ENCODE data around the gene CELF4.

Gene CELF4

DNA sequence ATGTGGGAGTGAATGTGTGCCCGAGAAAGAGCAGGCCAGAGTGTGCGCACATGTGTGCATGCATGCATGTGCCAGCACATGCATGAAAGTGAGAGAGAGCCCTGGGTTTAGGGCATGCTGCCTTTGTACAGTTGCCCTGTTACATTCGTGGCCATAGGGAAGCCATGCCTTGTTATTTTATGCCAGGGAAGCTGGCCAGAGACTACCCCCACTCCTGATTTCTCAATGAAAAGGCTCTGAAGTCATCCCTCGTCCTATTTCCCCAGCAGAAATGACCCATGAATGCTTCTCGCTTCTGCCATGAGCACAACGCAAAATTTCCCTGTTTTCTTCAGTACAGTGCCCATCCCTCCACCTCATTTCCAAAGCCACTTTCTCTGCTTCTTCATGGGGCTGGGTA, 143.0 kb downstream of the CELF4 start:
- DNase-seq = no peak

DNA sequence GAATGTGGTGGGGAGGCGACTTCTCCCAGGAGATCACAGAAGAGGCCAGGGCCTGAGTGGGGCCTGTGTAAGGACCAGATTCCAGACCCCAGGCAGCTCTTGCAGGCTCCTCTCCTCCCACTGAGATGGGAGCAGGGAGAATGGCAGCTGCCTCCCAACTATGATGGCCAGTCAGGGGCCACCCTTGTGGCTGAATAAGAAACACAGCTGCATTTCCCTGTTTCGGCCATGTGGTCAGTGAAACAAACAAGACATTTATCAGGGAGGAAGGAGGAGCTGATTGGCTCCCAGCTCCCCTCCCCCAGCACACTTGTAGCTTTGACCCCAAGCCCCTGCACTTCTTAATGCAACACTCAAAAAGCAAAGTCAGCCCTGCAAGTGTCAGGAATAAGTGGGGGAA, 143.5 kb downstream of the CELF4 start:
- DNase-seq = peak in 6 of 56 donors; percentile 10 to 41 (median 34)

DNA sequence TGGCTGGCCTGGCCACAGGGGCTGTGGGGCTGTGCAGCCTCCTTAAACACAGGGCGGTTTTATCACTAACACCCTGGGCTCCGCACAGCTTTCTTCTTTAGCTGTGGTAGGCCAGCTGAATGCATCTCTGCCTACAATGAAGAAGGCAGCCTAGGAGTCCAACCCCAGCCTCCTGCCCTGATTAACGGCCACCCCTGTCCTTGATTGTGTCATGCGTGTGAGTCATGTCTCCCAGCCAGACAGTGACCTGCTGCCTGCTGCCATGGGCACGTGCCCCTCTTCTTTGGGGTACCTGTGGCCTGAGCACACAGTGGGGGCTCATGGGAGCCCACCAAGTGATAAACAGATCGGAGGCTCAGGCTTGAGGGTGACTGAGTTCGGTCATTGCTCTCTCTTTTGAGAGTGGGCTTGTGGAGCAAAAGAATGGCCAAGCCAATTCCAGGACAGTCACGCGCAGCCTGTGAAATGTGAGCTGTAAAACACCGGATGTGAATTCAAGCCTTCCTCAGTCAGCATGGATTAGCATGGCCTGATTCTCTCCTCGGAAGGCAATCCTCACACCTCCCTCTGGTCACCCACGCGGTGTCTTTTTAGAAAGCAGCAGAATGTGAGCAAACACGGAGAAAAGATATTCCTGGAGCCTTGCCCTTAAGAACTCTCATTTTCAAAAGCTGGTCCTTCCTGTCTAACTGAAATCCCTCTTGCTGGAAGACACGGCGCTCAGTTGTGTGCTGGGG, 144.1 kb downstream of the CELF4 start:
- DNase-seq = peak in 7 of 56 donors; percentile 14 to 42 (median 21)

DNA sequence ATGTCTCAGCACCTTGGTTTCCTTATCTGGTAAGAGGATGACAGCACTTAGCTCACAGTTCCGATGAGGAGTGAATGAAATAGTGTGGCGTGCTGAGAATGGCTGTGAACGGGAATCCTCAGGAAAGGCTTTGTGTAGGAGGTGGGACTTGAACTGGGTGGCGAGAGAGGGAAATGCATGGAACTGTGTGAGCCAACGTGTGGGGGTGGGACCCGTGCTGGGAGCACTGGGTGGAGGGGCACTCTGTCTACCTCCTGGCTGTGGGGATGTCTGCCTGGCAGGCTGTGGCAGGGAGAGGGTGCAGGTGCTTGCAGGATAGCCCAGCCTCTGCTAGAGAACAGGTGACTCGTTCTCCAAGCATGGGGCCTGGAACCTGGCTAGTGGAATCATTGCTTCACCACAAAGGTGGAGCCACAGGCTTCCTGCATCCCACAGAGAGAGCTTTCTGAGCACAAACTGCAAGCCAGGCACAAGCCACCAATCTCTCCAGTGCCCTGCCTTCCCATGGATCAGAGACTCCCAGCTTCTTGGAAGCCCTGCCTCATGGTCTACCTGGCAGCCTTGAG, 145.2 kb downstream of the CELF4 start:
- no peak for DNase-seq

DNA sequence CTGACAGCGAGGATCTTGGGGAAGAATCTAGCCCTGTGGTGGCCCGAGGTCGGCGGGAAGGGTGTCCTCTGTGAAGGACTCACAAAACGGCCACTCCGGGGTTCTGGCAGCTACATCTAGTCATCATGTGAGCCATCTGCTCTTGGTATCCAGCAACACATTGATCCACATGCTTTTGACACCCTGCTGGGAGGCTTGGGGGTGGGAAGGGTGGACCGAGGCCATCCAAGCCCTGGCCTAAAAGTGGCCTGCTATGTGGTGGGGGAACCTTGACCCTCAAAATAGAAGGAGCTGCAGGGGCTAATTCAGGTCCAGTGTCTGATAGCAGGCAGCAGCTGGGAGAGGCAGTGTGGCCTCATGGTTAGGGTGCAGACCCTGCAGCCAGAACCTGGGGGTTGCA, 145.7 kb downstream of the CELF4 start:
- DNase-seq = no peak

DNA sequence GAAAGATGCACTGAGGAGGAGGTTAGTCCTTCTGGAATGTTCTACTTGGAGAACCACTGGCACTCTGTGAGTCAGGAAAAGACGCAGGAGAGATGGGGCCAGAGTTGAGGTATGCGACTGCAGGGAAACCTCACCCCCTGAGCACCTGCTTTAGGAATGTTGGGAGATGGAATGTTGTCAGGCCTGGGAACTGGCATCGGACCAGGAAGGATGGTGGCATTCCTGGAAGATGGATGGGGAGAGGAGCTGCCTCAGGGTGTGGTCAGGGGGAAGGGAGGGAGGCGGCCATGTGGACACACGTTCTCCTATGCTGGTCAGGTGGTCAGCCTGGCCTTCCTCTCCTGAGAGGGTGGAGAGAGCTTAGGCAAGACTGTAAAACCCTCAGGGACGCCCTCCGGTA, 146.3 kb downstream of the CELF4 start:
- DNase-seq = no peak

DNA sequence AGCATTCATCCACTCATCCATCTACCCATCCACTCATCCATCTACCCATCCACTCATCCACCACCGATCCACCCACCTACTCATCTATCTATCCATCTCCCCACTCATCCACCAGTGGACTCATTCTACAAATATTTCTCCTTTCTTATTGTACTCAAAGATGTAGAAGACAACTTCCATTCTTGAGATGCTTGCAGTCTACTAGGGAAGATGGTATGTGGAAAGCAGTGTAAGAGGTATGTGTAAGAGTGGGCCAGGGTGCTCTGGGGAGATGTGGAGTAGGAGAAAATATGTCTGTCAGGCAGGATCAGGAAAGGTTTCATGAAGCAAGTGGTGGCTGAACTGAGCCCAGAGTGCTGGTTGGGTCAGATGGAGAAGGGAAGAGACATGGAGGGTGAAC, 150.8 kb downstream of the CELF4 start:
- no peak for DNase-seq

DNA sequence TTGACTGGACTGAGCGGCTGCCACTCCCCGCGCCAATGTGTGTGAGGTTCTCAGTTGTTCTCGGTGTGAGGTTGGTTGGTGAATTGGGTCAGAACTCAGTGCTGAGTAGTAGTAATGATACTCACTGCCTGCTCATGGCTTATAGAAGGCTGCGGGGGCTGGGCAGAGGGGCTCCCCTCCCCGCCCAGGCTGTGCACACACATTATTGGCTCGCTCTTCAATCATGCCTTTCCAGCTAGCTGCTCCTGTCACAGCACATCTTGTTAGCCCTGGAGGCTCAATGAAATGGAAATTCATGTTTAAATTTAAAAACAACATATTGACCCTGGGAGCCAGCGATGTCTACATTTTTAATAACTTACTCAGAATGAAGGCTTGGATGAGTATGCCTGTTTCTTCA, 152.8 kb downstream of the CELF4 start:
- DNase-seq = no peak

DNA sequence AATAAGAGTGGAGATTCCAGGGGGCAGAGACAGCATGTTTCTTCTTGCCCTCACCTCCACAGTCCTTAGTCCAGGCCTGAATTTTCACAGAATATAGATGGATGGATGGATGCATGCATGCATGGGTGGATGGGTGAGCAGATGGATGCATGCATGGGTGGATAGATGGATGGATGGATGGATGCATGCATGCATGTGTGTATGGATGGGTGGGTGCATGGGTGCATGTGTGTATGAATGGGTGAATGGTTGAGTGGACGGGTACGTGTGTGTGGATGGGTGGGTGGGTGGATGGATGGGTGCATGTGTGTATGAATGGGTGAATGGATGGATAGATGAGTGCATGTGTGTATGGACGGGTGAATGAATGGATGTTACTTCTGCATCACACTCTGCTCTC, 153.3 kb downstream of the CELF4 start:
- no peak for DNase-seq

DNA sequence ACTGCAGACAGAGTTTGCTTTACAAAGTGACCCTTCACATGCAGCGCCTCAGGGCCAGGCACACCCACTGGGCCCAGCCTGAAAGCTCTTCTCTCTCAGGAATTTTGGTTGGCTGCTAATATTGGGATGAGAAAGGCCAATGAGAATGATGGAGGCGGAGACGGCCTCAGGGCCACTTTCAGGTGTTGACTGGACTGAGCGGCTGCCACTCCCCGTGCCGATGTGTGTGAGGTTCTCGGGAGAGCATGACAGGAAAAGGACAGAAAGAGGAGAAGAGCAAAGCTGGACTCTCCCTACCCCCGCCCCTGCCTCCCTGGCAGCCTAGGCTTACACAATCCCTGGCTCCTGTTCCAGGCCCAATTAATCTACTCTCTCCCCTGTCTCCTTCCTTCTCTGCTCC, 155.7 kb downstream of the CELF4 start:
- DNase-seq = no peak

DNA sequence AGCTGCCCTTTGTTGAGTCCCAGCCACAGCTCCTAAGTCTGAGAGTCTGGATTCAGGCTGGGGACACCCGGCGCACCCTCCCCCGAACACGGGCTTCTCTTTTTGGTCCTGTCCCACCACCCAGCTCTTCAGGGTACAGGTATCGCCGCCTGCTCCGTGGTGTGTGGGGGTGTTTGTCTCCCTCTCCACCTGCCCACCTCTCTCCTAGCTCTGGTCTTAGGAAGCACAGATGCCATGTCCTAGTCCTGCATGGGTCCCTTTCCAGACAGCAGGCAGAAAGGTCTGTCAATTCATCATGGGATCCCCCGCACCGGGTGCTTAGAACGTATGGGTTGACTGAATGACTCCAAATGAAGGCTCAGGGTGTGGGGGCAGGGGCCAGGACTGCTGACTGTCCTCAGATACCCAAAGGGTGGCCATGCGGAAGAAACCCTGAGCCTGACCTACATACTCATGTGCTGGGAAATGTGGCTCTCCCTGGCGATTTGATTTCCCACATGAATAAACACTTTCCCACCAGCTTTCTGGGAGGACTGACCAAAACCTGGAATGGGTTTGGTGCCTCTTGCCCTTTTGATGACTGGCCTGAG, 156.8 kb downstream of the CELF4 start:
- DNase-seq = no peak

DNA sequence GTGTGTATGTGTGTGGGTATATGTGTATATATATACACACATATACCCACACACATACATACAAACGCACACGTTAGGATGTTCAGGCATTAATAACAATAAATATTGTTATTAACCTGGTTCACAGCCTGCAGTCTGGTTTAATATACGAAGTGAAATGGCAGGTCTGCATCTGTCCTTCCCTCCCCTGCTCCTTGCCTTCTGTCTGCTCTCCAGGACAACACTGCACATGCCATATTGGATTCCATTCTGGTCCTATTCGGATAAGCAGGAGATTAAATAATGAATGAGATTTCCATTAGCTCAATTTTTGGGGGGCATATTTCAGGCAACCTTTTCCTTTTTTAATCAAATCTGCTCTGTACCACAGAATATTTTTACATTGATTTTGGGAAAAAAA, 158.0 kb downstream of the CELF4 start:
- DNase-seq = no peak

DNA sequence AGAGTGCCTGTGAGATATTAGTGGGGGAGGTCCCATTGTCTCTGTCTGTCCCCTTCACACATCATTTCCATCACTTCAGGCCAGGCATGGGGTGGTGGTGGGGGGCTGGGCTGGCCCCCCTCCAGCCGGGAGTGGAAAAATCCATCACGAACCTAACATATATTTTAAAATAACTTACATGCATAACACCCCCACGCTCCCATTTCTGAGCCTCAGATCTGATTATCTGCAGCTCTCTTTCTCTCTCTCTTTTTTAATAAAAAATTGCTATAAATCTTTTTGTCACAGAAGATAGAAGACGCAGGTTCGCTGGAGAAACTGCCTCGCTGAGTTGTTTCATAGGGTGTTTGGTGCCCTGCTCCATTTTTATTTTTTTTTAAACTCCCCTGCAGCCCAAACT, 159.8 kb downstream of the CELF4 start:
- no peak for DNase-seq

DNA sequence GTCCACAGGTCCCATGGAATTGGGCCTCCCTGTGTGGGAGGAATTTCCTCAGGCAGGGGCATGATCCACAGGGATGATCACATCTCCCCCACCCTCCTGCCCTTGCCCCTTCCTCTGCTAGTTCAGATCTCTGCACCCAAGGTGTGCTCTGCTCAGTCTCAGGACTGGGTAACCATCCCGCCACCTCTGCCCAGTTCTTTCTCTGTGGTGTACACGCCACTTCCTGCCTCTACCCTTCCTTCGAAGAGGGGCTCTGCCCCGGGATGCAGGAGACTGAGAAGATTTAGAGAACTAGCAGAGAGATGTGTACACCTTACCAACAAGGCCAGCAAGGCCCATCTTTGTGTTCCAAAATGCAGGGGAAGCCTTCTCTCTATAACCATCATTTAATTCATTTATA, 160.4 kb downstream of the CELF4 start:
- no peak for DNase-seq

DNA sequence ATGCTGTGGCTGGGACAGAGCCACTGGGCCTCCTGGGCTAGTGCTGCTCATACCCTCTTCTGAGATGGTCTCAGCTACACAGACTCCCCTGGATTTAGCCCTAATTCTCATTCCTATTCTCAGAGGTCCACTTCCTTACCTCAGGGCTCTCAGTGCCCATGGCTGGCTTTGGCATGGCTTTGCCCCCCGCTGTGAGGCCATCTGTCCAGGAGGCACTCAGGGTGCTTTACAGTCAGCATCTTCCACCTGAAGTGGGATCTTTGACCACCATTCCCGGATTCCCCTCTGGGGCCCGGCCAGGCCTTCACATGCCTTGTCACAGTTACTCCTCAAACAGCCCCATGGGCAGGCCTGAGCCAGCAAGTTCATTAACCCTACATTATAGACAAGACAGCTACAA, 161.8 kb downstream of the CELF4 start:
- no peak for DNase-seq

DNA sequence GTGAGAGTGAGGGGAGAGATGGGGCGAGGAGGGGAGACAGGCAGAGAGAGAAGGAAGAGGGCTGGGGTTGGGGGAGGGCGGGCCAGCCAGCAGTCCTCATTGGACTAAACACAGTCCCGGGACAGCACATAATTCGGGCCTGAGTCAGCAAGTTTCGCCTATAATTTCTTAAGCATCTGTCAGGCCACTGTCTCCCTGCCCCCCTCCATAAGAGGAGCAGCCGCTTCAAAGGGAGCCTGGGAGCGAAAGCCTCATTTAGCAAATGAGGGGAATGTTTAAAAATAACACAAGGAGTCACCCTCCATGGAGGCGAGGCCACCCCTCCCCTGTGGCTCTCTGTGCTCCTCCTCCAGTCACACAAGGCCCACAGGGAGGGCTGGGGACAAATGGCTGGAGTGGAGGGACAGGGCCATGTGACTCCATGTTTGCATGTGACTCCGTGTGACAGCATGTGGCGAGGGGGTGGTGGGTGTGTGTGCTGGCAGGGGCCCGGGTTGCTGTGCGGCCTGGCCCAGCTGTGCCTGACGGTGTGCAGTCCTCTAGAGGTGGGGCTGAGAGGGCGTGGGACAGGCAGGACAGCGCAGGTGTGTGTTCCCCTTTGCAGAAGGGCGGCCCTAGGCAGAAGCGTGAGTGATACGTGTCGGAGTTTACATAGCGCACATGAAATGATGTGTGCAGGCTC, 162.4 kb downstream of the CELF4 start:
- DNase-seq = peak in 7 of 56 donors; percentile 13 to 39 (median 23)

DNA sequence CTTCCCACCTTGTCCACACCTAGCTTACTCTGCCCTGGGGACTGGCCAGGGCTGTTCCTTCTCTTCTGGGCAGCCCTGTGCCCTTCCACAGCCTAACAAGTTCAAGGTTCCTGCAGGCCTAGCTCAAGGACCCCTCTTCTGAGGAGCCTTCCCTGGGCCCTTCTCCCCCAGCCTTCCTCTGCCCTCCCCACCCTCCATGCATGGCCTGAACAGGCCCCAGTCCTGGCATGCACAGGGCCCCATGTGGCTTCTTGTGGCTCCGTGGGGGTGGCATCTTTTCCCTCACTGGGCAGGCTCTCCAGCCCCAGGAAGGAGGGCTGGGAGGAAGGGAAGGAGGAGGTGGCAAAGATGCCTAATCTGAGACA, 162.9 kb downstream of the CELF4 start:
- DNase-seq = no peak

DNA sequence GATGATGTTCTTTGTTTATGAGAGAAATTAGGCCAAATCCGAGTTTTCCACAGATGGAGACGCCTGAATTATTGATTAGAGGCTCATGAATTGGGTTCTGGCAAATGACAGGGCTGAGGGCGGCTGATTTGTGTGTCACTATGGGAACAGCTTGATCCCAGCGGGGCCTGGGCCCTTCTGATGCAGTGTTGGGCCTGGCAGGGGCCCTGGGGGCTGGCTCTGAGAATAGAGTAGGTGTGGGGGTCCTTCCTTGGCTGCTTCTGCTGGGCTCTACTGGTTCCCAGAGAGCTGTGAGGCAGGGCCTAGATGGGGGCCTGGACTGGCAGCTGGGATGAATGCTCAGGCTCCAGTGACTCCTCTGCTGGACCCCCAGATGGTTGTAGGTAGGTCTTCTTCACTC, 164.8 kb downstream of the CELF4 start:
- no peak for DNase-seq

DNA sequence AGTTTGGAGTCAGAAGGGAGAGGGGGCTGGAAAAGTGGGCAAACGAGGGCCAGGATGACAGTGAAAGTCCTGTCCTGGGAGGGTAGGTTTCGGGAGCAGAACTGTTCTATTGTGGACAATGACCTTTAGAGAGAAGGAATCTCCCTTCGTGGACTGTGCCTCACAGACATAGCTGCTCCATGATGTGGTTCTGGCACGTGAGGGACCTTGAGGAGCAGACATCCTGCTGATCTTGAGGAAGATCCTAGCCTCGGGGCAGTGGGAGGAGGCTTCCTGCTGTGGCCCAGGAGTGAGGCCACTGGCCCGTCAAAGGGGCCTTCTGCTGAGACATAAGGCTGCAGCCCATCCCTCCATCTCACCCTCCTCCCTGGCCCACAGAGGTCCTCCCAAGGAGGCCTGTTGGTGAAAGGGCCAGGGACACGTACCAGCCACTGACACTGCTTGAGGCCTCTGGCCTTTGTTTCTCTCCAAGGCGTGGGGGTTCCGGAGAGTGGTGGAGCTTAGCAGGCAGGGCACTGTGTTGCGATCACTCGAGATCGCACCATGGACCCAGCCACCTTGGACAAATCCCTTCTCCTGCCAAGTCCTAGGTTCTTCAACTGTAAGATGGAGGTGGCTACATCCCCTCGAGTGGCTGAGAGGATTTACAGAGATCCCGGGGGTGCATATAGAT, 167.2 kb downstream of the CELF4 start:
- DNase-seq = no peak

DNA sequence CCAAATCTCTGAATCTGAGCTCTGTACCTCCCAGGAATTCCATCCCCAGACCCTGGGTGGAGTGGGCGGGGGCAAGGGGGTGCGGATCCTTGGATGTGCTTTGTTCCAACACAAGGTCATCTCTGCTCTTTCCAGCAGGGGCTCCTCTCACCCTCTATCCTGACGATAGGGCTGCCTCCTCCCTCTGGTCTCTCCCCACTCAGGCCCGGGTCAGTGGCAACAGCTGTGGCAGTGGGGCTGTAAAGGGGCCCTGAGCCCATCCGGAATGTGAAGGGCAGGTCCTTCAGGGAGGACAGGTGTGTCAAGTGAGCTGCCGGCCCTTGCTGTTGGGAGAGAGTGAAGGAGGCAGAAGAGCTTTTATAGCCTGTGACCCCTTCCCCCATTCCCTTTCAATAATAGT, 167.8 kb downstream of the CELF4 start:
- DNase-seq = no peak

DNA sequence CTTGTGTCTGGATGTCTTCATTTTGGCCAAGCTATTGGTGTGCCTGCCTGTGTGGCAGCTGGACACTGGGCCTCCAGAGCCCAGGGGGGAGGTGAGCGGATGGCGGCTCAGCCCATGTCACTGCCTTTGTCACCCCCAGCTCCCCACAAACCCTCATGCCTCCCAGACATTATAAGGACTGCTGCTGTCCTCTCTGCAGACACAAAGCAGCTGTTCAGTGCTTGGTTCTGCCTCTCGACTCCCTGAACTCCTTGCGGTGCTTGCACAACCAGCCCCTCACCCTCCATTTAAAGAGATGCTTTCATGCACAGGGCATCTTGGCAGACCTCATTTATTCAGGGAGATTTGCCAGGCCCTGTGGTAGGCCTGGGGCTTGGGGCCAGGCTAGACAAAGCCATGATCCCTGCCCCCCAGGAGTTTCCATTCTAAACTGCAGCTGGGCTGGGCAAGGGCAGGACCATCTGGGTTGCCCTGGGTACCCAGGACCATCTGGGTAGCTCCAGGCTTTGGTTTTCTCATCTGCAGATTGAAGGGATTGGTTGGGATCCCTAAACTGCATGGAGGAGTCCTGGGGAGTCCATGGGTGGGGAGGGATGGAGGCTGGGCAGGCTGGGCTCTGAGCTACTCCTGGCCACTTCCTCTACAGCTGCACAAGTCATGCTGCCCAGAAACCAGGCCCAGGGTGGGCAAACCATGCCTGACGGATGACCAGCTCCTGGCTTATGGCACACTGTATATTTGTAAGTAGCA, 168.5 kb downstream of the CELF4 start:
- peak in 4 of 56 donors; percentile 8 to 23 (median 10) for DNase-seq

Data from amygdala (tissue), 56 donors.